Common myeloid progenitor, CD34-positive (primary cell): ENCODE results near the gene ZNF598.

Source experiments
- CTCF ChIA-PET: fragments of 350-600 bp; sonication (Branson Sonifier 250); formaldehyde crosslinking; loops from one replicate; lab custom pipeline; 2021; ENCODE audit warnings: antibody characterized with exemption; lab: Charles Lee
- POLR2A ChIA-PET: fragments of 350-600 bp; sonication (Branson Sonifier 250); formaldehyde crosslinking; loops from one replicate; lab custom pipeline; 2021; ENCODE audit warnings: antibody characterized with exemption; lab: Charles Lee
- DNase-seq, 3 donors: peaks; one replicate each; pipeline versions ENCODE4 v3.0.0 to v3.0.0-alpha.2; 2013
- H3K27ac ChIP-seq, 2 experiments: 1 replicate in 1 of 2; 2 replicates in 1 of 2; pipeline ENCODE4 v1.7.0; 2013; ENCODE audit warnings: inconsistent platforms in 2 of 2, low read length in 2 of 2, mild to moderate bottlenecking in 2 of 2, low read depth in 1 of 2, moderate library complexity in 1 of 2; ENCODE audit not compliant: severe bottlenecking in 2 of 2, insufficient read depth in 1 of 2, poor library complexity in 1 of 2
- H3K27me3 ChIP-seq, 5 experiments: replicated peaks in 2 of 5; 1 replicate in 3 of 5; 2 replicates in 2 of 5; pipeline versions ENCODE4 v1.6.1 to v1.7.0; 2013; ENCODE audit warnings: low read length in 4 of 5, mild to moderate bottlenecking in 2 of 5, moderate library complexity in 2 of 5, inconsistent platforms in 1 of 5; ENCODE audit not compliant: insufficient read depth in 5 of 5, control insufficient read depth in 4 of 5
- H3K36me3 ChIP-seq, 4 experiments: 1 replicate in 2 of 4; 2 replicates in 2 of 4; pipeline versions ENCODE4 v1.6.1 to v1.7.0; 2013; ENCODE audit warnings: low read length in 3 of 4, control low read depth in 1 of 4, mild to moderate bottlenecking in 1 of 4; ENCODE audit not compliant: control insufficient read depth in 4 of 4, insufficient read depth in 4 of 4
- H3K4me1 ChIP-seq, 4 experiments: 1 replicate in 3 of 4; 2 replicates in 1 of 4; pipeline versions ENCODE4 v1.6.1 to v1.7.1; 2013; ENCODE audit warnings: low read length in 3 of 4, mild to moderate bottlenecking in 3 of 4, control low read depth in 1 of 4, inconsistent platforms in 1 of 4, moderate library complexity in 1 of 4; ENCODE audit not compliant: control insufficient read depth in 4 of 4, insufficient read depth in 4 of 4; ENCODE audit errors: control extremely low read depth in 1 of 4
- H3K4me3 ChIP-seq, 7 experiments: 1 replicate in 4 of 7; 2 replicates in 3 of 7; pipeline versions ENCODE4 v1.5.1 to v1.7.0; 2013; ENCODE audit warnings: mild to moderate bottlenecking in 7 of 7, low read length in 6 of 7, moderate library complexity in 6 of 7, inconsistent platforms in 2 of 7, low read depth in 2 of 7, control low read depth in 1 of 7; ENCODE audit not compliant: insufficient read depth in 4 of 7, control insufficient read depth in 1 of 7; ENCODE audit errors: extremely low read depth in 1 of 7
- H3K9me3 ChIP-seq, 5 experiments: 1 replicate in 4 of 5; 2 replicates in 1 of 5; pipeline versions ENCODE4 v1.6.1 to v1.7.1; 2013; ENCODE audit warnings: low read length in 4 of 5, mild to moderate bottlenecking in 2 of 5, inconsistent platforms in 1 of 5, low read depth in 1 of 5, moderate library complexity in 1 of 5; ENCODE audit not compliant: control insufficient read depth in 4 of 5, insufficient read depth in 2 of 5; ENCODE audit errors: control extremely low read depth in 1 of 5
- WGBS: methylation state at CpG from one replicate; pipeline ENCODE4 v1.1.5; 2013; ENCODE audit not compliant: insufficient coverage; 5-methylcytosine and 5-hydroxymethylcytosine counted together

Gene ZNF598

DNA sequence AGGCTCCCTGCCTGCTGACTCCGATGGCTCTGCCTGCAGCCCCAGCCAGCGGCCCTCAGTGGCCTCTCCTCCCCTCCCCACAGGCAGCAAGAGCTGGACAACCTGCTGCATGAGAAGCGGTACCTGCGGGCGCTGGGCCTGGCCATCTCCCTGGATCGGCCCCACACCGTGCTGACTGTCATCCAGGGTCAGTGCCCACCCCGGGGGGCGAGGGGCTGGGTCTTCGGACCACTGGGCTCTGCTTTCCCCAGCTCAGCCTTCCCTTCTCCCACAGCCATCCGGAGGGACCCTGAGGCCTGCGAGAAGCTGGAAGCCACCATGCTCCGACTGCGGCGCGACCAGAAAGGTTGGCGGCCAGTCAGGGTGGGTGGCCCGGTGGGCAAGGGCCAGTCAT lies 31.7 kb downstream of the ZNF598 start:
- H3K9me3 ChIP-seq, result peaks cover 0 to 3% (median 0%) of the 10 kb centered on the region in 5 experiments
- H3K27ac ChIP-seq, result no peak overlapping the region
- WGBS, result 99% methylated on average over 16 of the region's 18 CpGs
- POLR2A ChIA-PET, result no interaction called here
- H3K4me3 ChIP-seq, result no peak overlapping the region
- peaks cover 0 to 13% (median 9%) of the 10 kb centered on the region in 4 experiments for H3K4me1 ChIP-seq
- peaks cover 2 to 49% (median 37%) of the 10 kb centered on the region in 4 experiments for H3K36me3 ChIP-seq
- CTCF ChIA-PET, result interaction anchor here (1.2 kb wide), 1 partner anchor 28 kb away, joined by 3 read pairs; no protein-coding TSS in a partner anchor
- peaks cover 0 to 56% (median 28%) of the 10 kb centered on the region in 5 experiments for H3K27me3 ChIP-seq
- no peak for DNase-seq

DNA sequence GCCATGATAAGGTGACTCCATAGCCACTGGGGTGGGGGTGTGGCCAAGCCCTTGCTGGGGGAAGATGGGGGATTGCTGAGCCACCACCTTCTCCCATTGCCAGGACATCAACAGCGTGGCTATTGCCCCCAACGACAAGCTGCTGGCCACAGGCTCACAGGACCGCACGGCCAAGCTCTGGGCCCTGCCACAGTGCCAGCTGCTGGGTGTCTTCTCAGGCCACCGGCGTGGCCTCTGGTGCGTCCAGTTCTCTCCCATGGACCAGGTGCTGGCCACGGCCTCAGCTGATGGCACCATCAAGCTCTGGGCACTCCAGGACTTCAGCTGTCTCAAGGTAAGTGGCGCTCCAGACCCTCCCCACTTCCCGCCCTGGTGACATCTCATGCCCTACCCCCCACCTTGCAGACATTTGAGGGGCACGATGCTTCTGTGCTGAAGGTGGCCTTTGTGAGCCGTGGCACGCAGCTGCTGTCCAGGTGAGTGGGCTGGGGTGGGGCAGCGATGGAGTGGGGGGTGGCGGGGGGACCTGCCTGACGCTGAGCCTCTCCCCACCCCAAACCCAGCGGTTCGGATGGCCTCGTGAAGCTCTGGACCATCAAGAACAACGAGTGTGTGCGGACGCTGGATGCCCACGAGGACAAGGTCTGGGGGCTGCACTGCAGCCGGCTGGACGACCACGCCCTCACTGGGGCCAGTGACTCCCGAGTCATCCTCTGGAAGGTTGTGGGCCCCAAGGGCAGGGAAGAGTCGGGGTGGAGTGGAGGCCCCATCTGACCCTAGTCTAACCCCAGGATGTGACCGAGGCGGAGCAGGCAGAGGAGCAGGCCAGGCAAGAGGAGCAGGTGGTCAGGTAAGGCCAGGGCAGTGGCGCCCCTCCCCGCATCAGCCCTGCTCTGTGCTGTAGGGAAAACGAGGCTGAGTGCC lies 32.4 kb downstream of the ZNF598 start:
- H3K4me3 ChIP-seq, result no peak overlapping the region
- H3K27me3 ChIP-seq, result peaks cover 0 to 49% (median 22%) of the 10 kb centered on the region in 5 experiments
- H3K27ac ChIP-seq, result no peak overlapping the region
- ChIA-PET CTCF (interaction anchor here (1.1 to 1.6 kb wide), 3 partner anchors 26 to 48 kb away, joined by 3 to 6 read pairs (median 3); no protein-coding TSS in a partner anchor), POLR2A (no interaction called here)
- H3K36me3 ChIP-seq, result peaks cover 2 to 49% (median 37%) of the 10 kb centered on the region in 4 experiments
- peaks cover 0 to 3% (median 0%) of the 10 kb centered on the region in 5 experiments for H3K9me3 ChIP-seq
- 95% methylated on average over 32 of the region's 33 CpGs for WGBS
- no peak for DNase-seq
- peaks cover 0 to 17% (median 15%) of the 10 kb centered on the region in 4 experiments for H3K4me1 ChIP-seq

DNA sequence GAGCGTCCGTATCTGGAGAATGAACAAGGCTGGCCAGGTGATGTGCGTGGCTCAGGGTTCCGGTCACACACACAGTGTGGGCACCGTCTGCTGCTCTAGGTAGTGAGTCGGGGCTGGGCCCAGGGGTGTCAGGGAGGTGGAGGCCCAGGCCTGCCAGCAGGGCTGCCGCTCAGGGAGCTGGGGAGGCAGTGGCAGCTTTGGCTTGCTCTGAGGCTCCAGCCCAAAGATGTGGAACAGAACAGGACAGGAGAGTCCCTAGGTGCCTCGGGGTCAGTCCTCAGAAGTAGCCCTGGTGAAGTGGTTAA lies 33.5 kb downstream of the ZNF598 start:
- H3K9me3 ChIP-seq, result peaks cover 0 to 3% (median 0%) of the 10 kb centered on the region in 5 experiments
- ChIA-PET POLR2A (interaction anchor here (1.4 kb wide), 1 partner anchor 11 kb away, joined by 6 read pairs; the partner anchor contains the start of gene RPS2), CTCF (interaction anchor here (1.1 to 1.6 kb wide), 2 partner anchors 28 to 47 kb away, joined by 3 to 6 read pairs; no protein-coding TSS in a partner anchor)
- H3K4me1 ChIP-seq, result peaks cover 0 to 25% (median 21%) of the 10 kb centered on the region in 4 experiments
- peaks cover 0 to 39% (median 13%) of the 10 kb centered on the region in 5 experiments for H3K27me3 ChIP-seq
- no peak overlapping the region for H3K4me3 ChIP-seq
- H3K27ac ChIP-seq, result no peak overlapping the region
- WGBS, result 96% methylated on average over 8 of the region's 8 CpGs
- DNase-seq, result no peak
- H3K36me3 ChIP-seq, result peaks cover 2 to 49% (median 37%) of the 10 kb centered on the region in 4 experiments

DNA sequence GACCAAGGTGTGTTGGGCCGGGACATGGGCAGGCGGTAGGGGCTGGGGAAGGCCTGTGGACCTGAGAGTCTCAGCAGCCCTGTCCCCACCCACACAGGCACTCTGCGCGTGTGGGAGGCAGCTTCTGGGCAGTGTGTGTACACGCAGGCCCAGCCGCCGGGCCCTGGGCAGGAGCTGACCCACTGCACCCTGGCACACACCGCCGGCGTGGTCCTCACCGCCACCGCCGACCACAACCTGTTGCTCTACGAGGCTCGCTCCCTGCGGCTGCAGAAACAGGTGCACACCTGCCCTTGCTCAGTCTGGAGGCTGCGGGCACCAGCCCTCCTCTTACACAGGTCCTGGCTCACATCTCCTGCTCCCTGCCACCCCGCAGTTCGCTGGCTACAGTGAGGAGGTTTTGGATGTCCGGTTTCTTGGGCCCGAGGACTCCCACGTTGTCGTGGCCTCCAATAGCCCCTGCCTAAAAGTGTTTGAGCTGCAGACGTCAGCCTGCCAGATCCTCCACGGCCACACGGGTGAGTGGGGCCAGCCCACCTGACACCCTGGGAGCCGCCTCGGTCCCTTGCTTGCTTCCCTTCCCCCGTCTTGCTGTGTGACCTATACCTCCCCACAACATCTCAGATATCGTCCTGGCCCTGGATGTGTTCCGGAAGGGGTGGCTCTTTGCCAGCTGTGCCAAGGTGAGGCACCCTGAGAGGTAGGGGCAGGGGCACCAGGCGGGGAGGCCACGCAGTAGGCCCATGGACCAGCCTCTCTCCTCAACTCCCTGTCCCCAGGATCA lies 34.0 kb downstream of the ZNF598 start:
- H3K4me3 ChIP-seq, result no peak overlapping the region
- no peak overlapping the region for H3K27ac ChIP-seq
- H3K27me3 ChIP-seq, result peaks cover 0 to 33% (median 10%) of the 10 kb centered on the region in 5 experiments
- peaks cover 0 to 3% (median 0%) of the 10 kb centered on the region in 5 experiments for H3K9me3 ChIP-seq
- POLR2A ChIA-PET, result interaction anchor here (1.4 kb wide), 1 partner anchor 11 kb away, joined by 6 read pairs; the partner anchor contains the start of gene RPS2
- 97% methylated on average over 25 of the region's 33 CpGs for WGBS
- H3K4me1 ChIP-seq, result peaks cover 0 to 28% (median 26%) of the 10 kb centered on the region in 4 experiments
- H3K36me3 ChIP-seq, result peaks cover 2 to 49% (median 37%) of the 10 kb centered on the region in 4 experiments
- DNase-seq, result no peak
- CTCF ChIA-PET, result interaction anchor here (1.6 kb wide), 1 partner anchor 28 kb away, joined by 6 read pairs; no protein-coding TSS in a partner anchor

DNA sequence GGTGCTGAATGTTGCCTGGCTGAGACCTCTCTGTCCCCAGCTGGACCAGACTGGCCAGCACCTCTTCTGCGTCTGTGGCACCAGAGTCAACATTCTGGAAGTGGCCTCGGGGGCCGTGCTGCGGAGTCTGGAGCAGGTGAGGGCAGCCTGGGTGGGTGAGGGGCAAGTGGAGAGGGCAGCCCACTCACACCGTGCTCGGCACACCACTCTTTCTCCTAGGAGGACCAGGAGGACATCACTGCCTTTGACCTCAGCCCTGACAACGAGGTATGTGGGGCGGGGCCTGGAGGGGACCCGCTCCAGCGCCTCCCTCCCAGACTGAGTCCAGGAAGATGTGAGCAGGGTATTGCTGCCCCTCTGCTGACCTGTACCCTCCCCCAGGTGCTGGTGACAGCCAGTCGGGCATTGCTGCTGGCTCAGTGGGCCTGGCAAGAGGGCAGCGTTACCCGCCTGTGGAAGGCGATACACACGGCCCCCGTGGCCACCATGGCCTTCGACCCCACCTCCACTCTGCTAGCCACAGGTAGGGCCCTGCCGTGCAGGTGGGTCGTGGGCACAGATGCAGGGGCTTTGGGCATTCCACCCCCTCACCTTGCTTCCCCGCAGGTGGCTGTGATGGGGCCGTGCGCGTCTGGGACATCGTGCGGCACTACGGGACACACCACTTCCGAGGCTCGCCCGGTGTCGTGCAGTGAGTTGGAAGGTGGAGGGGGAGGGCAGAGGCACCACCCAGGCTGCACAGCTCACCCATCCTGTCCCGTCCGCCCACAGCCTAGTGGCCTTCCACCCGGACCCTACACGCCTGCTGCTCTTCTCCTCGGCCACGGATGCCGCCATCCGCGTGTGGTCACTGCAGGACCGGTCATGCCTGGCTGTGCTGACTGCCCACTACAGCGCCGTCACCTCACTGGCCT lies 35.2 kb downstream of the ZNF598 start:
- 99% methylated on average over 30 of the region's 42 CpGs for WGBS
- H3K27ac ChIP-seq, result no peak overlapping the region
- peaks cover 0 to 21% (median 3%) of the 10 kb centered on the region in 5 experiments for H3K27me3 ChIP-seq
- peaks cover 2 to 49% (median 37%) of the 10 kb centered on the region in 4 experiments for H3K36me3 ChIP-seq
- DNase-seq, result no peak
- CTCF ChIA-PET, result no interaction called here
- peaks cover 0 to 24% (median 22%) of the 10 kb centered on the region in 4 experiments for H3K4me1 ChIP-seq
- H3K4me3 ChIP-seq, result no peak overlapping the region
- peaks cover 0 to 3% (median 0%) of the 10 kb centered on the region in 5 experiments for H3K9me3 ChIP-seq
- POLR2A ChIA-PET, result interaction anchor here (1.4 kb wide), 1 partner anchor 10 kb away, joined by 6 read pairs; the partner anchor contains the start of gene RPS2
